HG03521 (cell line): Measurements from ENCODE around the gene TMEM129.

Source experiments
- ATAC-seq: cut with Tn5 transposase; IDR thresholded peaks from one replicate; pipeline ENCODE4 v1.9.1; 2021; ENCODE audit warnings: mild to moderate bottlenecking, moderate library complexity; ENCODE audit not compliant: unreplicated experiment

TMEM129 gene

GRCh38 chr4:1758306-1759121, 37.4 kb upstream of the TMEM129 start:
- no peak for ATAC-seq

GRCh38 chr4:1757836-1758235, 36.7 kb upstream of the TMEM129 start:
- ATAC-seq, result no peak

- ATAC-seq, result no peak
Measured at GRCh38 chr4:1756893-1757779, 36.0 kb upstream of the TMEM129 start.

GRCh38 chr4:1756079-1756478, 35.0 kb upstream of the TMEM129 start:
- ATAC-seq, result no peak

GRCh38 chr4:1755297-1755696, 34.2 kb upstream of the TMEM129 start:
- no peak for ATAC-seq

- ATAC-seq, result no peak
Measured at GRCh38 chr4:1754336-1754735, 33.2 kb upstream of the TMEM129 start.

- ATAC-seq, result no peak
Measured at GRCh38 chr4:1753697-1754311, 32.7 kb upstream of the TMEM129 start.

- ATAC-seq, result no peak
Measured at GRCh38 chr4:1753294-1753696, 32.2 kb upstream of the TMEM129 start.

- ATAC-seq, result no peak
Measured at GRCh38 chr4:1752284-1753041, 31.3 kb upstream of the TMEM129 start.

GRCh38 chr4:1751919-1752283, 30.8 kb upstream of the TMEM129 start:
- ATAC-seq, result no peak

GRCh38 chr4:1751155-1751918, 30.2 kb upstream of the TMEM129 start:
- ATAC-seq, result no peak

GRCh38 chr4:1750381-1751154, 29.4 kb upstream of the TMEM129 start:
- no peak for ATAC-seq

GRCh38 chr4:1749826-1750225, 28.7 kb upstream of the TMEM129 start:
- no peak for ATAC-seq

- ATAC-seq, result no peak
Measured at GRCh38 chr4:1749370-1749769, 28.2 kb upstream of the TMEM129 start.

GRCh38 chr4:1748465-1748995, 27.4 kb upstream of the TMEM129 start:
- no peak for ATAC-seq

GRCh38 chr4:1747603-1747967, 26.5 kb upstream of the TMEM129 start:
- no peak for ATAC-seq

- no peak for ATAC-seq
Measured at GRCh38 chr4:1746919-1747602, 25.9 kb upstream of the TMEM129 start.

GRCh38 chr4:1746265-1746691, 25.2 kb upstream of the TMEM129 start:
- peak; percentile 66 for ATAC-seq

GRCh38 chr4:1745697-1746096, 24.6 kb upstream of the TMEM129 start:
- no peak for ATAC-seq
